SH-SY5Y (cell line): ENCODE measurements around the gene UVRAG.

Experiments
- GATA2 ChIP-seq: IDR thresholded peaks from 2 replicates; pipeline ENCODE4 v1.6.1; 2011; ENCODE audit warnings: mild to moderate bottlenecking, low read depth, low read length
- GATA3 ChIP-seq: IDR thresholded peaks from 2 replicates; pipeline ENCODE4 v1.6.1; 2011; ENCODE audit warnings: low read depth, mild to moderate bottlenecking, low read length, moderate library complexity

The UVRAG gene

DNA sequence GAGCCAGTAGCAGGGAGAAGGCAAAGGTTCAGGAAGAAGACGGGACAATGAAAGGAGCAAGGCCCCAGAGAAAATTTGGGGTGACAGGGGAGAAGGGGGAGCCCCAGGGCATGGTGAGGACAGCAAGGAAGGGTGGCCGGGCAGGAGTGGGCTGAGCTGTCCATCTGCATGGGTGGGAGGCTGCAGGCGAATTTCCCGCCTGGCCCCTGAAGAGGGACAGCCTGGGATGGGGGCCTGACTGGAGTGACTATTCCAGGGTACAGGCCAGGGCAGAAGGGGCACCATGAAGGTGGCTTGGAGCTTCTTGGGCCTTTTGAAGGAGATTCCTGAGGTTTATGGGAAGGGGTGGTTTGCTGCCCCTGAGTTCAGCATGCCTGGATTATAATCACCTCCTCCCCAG, 335.1 kb downstream of the UVRAG start:
- TF ChIP-seq GATA2: no peak
- TF ChIP-seq GATA3: no peak

DNA sequence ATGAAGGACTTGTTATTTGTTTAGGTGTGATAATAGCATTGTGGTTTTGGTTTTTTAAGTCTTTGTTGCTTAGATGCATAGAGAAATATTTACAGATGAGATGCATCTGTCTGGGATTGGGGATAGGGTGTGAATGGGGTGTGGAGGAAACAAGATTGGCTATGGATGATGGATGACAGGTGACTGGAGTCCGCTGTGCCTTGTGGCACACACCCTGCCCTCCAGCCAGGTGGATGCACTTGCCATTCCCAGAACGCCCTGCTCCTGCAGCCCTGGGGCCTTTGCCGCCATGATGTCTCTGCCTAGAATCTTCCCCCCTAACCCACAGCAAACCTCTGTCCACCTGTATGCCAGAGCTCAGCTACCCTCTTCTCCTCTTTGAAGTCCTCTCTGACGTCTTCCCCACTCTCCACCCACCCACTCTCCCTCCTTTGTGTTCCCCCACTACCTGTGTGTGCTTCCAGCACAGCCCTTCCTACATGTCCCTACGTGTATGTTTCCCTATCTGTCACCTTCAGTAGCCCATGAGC, 336.6 kb downstream of the UVRAG start:
- no peak for TF ChIP-seq GATA3
- TF ChIP-seq GATA2: no peak

- no peak for TF ChIP-seq GATA3
- no peak for TF ChIP-seq GATA2
These were observed 337.2 kb downstream of the UVRAG start for GRCh38 chr11:76152086-76152681.

- TF ChIP-seq GATA3 (no peak), GATA2 (no peak)
These were observed 337.9 kb downstream of the UVRAG start for GRCh38 chr11:76152741-76153570.

DNA sequence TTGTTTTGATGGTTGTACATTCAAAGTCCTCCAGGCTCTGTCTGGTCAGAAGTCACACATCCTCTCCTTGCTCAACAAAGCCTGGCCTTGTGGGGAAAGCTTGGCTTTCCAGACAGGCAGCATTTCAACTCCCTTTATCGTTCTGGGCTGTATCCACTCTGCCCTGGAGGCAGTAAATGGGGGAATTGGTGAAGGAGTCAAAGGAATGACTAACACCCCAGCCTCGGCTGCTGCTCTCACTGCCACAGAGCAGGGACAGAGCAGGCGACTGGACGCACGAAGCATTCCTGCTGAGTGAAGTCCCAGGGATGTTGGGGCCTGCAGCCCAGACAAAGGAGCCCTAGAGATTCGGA, 338.5 kb downstream of the UVRAG start:
- TF ChIP-seq GATA3: no peak
- TF ChIP-seq GATA2: no peak

DNA sequence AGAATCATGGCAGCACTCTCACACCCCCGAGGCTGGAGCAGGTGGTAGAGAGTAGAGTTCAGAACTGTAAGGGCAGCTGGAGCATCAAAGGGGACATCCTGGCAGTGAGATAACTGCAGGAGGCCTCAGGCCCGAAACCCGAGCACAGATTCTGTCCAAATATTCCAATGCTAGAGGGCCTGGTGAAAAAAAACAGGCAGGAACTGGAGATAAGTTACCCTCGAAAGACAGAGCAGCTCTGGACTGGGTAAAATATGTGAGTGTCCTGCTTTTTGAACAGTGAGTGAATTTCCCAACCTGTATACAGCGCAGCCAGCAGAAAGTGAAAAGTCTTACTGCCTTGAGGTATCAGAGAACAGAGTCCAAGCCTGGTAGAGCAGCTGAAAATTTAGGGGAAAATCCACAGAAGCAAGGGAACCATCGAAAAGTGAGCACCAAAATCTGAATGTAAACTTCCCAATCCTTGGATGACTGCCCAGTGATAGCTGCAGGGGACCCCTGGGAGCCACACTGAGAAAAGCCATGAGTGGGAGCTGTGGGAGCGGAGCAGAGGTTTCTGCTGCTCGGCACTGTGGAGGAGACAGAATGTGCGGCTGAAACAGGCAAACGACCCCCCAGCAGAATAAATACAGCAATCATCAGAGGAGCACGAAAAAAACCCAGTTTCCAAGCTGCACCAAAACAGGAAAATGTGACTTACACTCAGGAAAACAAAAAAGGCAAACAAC, 340.7 kb downstream of the UVRAG start:
- TF ChIP-seq GATA3 (no peak), GATA2 (peak; percentile 76)

GRCh38 chr11:76156971-76157427, 342.0 kb downstream of the UVRAG start:
- TF ChIP-seq GATA3 (no peak), GATA2 (peak; percentile 75; the same call in 1 of the 2 replicates)

DNA sequence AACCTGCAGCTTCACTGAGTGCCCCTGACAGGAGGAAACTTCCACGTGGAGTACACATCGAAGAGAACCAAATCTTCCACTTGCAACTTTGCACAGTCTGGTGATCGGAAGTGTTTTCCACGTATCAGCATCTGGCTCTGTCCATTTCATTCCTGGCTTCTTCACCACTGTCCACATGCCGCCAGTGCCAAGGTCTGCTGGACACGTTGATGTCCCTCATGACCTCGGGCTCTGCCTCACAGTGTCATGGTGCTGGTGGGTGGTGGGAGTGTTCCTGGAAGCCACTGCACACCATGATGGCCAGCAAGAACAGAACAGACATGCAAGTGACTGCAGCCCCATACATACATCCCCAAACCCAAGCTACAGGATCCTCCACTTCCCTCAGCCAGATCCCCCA, 342.9 kb downstream of the UVRAG start:
- TF ChIP-seq GATA2 (no peak), GATA3 (no peak)

DNA sequence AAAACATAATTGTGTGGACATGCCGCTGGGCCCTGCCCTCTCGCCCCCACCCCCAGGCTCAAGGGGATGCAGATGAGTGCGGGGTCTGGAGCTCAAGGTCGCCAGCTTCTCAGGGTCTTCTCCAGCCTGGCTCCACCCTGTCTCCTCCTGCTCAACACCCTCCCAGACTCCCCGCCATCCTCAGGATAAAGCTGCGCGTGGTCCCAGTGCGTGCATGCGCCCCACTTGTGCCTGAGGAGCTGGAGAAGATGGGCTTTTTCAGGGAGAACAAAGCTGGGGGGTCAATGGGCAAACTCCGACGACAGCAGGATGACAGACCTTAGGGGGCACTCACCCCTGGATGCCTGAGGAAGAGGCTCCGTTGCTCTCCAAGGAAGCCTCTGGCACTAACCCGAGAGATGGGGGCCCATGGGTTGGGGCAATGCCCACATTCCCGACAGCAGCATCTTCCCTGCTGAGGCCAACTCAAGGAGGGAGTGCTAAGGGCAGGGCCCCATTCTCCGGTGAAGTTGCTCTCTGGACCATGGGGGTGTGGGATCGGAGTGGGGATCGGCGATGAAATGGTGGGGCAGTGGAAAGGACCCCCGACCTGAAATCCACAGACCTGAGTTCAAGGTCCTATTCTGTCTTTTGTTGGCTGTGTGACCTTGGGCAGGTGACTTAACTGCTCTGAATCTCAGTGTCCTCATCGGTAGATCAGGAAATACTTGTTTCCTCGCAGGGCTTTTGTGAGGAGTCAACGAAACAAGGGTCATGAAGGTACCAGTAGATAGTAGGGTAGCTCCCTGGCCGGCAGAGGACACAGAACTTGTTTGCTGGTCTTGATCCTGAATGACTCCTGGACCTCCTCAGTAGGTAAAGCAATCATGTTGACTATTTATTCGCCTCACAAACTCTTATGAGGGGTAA, 343.6 kb downstream of the UVRAG start:
- TF ChIP-seq GATA2: no peak
- no peak for TF ChIP-seq GATA3

DNA sequence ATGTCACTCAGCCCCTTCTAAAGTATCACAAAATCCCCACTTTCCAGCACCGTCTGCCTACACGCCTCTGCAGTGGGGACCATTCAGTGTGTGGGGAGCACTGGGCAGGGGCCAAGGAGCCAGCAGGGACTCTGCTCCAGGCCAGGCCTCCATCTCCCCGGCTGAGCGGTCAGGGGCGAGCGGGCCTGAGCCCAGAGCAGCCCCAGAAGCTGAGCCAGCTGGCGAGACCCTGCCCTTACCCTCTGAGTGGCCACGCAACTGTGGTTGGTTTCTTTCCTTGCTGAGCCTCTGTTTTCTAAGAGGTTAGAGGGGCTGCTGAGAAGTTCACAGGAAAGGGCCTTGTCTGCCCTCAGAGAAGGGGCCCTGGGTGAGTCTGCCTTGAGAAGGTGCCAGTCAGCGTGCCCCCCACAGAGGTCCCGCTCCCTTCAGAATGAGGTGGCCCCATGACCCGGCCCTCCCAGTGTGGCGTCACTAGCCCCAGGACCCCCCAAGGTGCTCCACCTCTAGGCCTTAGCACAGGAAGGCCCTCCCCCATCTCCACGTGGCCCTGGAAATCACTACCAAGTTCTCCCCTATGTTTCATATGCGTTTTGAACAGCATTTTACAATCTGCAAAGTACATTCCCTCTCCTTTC, 344.4 kb downstream of the UVRAG start:
- TF ChIP-seq GATA3 (no peak), GATA2 (no peak)

GRCh38 chr11:76159983-76160661, 345.1 kb downstream of the UVRAG start:
- TF ChIP-seq GATA2: no peak
- no peak for TF ChIP-seq GATA3

- no peak for TF ChIP-seq GATA2
These were observed 345.8 kb downstream of the UVRAG start for GRCh38 chr11:76160856-76161255.
